ENCODE results near the gene EZH2.

GRCh38 chr7:148883266-148884048 lies 634 bp downstream of the EZH2 start:
- no peak for TF ChIP-seq POLR2A (IDR thresholded peaks at IDR 0.05)
- TF ChIP-seq EP300 (IDR thresholded peaks at IDR 0.05): no peak
- TF ChIP-seq, protein P1, sequence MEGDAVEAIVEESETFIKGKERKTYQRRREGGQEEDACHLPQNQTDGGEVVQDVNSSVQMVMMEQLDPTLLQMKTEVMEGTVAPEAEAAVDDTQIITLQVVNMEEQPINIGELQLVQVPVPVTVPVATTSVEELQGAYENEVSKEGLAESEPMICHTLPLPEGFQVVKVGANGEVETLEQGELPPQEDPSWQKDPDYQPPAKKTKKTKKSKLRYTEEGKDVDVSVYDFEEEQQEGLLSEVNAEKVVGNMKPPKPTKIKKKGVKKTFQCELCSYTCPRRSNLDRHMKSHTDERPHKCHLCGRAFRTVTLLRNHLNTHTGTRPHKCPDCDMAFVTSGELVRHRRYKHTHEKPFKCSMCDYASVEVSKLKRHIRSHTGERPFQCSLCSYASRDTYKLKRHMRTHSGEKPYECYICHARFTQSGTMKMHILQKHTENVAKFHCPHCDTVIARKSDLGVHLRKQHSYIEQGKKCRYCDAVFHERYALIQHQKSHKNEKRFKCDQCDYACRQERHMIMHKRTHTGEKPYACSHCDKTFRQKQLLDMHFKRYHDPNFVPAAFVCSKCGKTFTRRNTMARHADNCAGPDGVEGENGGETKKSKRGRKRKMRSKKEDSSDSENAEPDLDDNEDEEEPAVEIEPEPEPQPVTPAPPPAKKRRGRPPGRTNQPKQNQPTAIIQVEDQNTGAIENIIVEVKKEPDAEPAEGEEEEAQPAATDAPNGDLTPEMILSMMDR (IDR thresholded peaks at IDR 0.05): no peak

All from ovary (tissue), 3 donors.